AG09319 (cell line): ENCODE measurements around the gene KRT86.

Source experiments
- DNase-seq: peaks from one replicate; pipeline ENCODE4 v3.0.0-alpha.2; 2010; ENCODE audit warnings: low read depth; ENCODE audit errors: extremely low read depth
- TF ChIP-seq, protein P1 (sequence below): IDR thresholded peaks from 2 replicates; pipeline ENCODE4 v1.5.1; 2011; ENCODE audit warnings: low read depth, mild to moderate bottlenecking, inconsistent platforms, low read length, moderate library complexity

The KRT86 gene

DNA sequence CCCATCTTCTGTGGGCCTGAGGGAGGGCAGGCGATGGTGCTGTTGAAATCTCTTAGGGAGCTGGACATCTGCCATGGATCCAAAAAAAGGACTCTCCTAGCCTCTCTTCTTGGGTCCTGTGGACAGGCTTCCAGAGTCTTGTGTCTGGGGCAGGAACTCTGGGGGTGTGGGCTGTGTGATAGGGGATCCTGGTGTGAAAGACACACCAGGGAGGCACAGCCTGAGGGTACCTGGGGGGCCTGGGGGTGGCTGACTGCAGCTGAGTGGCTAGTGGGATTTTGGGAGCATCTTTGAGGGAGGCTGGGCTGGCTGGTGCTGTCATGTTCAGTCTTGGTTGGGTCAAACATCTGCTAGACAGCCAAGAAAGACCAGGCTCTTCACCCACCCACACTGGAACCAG is 48.6 kb downstream of the KRT86 start:
- no peak for DNase-seq
- TF ChIP-seq, protein P1, sequence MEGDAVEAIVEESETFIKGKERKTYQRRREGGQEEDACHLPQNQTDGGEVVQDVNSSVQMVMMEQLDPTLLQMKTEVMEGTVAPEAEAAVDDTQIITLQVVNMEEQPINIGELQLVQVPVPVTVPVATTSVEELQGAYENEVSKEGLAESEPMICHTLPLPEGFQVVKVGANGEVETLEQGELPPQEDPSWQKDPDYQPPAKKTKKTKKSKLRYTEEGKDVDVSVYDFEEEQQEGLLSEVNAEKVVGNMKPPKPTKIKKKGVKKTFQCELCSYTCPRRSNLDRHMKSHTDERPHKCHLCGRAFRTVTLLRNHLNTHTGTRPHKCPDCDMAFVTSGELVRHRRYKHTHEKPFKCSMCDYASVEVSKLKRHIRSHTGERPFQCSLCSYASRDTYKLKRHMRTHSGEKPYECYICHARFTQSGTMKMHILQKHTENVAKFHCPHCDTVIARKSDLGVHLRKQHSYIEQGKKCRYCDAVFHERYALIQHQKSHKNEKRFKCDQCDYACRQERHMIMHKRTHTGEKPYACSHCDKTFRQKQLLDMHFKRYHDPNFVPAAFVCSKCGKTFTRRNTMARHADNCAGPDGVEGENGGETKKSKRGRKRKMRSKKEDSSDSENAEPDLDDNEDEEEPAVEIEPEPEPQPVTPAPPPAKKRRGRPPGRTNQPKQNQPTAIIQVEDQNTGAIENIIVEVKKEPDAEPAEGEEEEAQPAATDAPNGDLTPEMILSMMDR: no peak

DNA sequence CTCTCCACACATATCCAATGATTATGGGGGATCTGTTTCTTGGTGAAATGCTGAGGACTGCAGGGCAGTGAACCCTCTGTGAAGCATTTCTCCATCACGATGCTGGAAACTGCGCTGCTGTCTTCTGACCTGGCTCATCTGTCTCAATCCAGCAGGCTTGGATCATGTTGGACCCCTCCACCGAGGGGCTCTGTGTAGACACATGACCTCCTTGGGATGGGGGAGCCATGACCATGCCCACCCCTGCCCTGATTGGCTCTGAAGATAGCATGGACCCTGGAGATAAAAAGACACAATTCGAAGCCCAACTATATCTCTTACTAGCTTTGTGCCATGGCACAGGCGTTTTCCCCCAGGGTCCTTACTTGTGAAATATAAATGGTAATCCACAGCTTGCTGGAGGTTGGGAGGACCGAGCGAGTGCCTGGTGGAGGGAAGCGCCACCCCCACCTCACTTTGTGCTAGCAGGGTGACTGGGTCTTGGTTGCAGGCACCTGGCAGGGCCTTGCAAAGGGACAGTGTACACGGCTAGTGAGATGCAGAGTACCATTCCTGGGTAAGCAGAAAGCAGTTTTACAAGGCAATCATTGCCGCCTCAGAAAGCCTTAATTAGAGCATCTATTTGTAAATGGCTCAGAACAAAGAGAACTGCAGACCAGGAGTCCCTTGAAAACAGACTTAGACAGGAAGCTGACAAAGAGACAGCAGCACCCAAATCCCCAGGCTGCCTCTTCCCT is 49.1 kb downstream of the KRT86 start:
- TF ChIP-seq, protein P1: no peak
- DNase-seq: no peak

DNA sequence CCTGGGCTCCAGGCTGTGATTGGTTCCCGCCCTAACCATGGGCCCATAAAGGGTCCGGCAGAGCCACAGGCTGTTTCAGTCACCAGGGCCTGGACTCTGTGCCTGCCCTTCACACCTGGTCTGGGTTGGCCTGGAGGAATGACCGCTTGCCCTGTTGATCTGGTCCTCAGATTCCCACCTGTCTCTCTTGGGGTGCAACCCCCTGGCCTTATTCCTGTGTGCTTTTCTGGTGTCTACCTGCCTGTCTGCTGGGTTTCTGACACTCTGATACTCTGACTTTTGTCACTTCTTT is 49.7 kb downstream of the KRT86 start:
- TF ChIP-seq, protein P1: no peak
- no peak for DNase-seq

DNA sequence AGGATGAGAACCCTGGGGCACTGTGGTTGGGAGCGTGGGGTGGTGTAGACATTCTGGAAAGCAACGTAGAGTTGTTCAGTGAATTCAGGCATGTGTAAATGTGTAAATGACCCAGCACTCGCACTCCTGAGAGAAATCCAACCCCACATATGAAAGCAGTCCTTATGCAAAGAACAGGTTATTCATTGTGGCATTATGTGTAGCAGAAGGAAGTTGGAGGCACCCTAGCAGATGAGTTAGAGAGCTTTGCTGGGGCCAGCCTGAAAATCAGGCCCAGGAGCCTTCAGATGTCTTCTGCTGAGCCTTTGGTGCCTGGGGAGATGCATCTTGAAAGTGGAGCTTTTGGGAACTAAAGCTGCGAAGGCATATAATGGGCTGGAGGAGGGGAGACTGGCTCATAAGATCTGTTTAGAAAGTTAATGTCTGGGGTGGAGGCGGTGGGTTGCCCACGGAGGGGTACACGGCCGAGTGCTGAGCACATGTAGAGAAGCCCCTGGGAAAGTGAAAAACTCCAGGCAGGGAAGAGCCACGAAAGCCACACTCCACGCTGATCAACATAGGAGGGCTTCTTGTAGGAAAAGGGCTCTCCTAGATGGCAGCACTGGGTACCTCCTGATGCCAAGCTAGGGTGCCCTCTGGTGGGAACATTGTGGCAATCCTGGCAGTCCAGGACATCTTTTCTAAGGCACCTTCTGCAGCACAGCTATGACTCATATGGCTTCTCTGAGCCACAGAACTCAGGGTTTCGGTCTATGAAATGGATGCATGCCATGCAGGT is 52.8 kb downstream of the KRT86 start:
- DNase-seq: peak; percentile 84
- TF ChIP-seq, protein P1: peak; percentile 94

DNA sequence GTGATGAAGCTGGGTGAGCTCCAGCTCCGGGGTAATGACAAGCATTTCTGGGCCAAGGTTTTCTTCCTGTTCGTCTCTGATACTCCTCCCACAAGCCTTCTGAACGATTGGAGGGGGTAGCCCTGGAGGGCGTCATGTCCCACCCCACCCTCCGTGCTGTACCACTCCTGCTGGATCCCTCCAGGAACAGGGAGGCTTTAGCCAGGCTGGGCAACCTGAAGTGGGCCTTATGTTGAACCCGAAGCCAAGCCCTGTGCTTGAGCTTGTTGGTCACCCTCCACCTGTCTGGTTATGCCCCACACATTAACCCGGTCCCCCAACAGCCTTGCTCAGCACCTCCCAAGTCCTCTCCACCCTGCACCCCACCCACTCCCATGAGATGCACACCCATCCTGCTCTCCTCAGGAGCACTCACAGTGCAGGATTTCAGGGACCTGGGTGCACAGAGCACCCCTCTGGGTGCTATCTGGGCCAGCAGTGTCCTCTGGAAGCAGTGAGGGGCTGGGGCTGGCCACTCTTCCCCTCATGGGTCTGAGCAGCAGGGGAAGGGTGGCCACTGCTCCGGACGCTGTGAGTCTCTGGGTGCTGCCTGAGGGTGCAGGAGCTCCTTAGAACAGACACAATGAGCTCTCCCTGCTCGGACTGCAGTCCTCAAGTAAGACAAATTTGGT is 53.5 kb downstream of the KRT86 start:
- TF ChIP-seq, protein P1: no peak
- no peak for DNase-seq

DNA sequence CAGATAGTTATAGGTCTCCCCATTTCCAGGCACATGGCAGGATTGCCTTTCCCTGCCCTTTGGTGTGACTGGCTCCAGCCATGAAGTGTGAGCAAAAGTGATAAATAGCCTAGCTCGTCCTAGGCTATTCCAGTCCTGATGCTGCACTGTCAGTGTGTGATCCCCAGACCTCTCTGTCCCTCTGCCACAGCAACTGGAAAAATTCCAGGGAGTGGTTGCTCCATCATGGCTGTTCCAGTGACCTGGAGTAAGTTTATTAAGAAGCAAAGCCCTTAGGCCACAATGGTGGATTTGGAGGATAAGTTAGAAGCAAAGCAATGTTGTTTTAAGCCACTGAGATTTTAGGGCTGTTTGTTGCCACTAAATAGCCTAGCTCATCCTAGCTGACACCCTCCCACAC is 56.6 kb downstream of the KRT86 start:
- DNase-seq: no peak
- TF ChIP-seq, protein P1: no peak

DNA sequence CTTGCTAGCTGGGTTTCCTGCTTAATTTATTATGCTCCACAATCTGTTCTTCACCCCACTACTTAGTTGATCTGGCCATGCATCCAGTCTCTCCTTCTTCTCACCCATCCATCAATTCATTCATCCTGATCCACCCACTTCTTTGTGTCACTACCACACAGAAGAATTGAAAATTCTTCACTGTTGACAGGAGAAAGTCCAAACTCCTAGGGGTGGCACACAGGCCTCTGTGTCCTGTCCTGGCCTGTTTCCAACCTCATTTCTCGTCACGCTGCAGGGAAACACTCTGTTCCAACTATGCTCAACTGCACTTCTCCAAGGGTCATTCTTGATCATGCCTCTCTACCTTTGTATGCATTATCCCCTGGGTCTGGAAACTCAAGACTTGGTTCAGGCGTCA is 57.4 kb downstream of the KRT86 start:
- TF ChIP-seq, protein P1: no peak
- no peak for DNase-seq
